Subcutaneous abdominal adipose tissue (tissue), 5 donors: Measurements from ENCODE around the gene MICU1.
A peak's percentile ranks its signal among the peaks of the same experiment; 100 is the strongest.

ENCODE experiments used
- H3K27ac ChIP-seq: one replicate; pipeline ENCODE4 v1.7.0; 2013; ENCODE audit warnings: low read depth, mild to moderate bottlenecking, inconsistent platforms, low read length, moderate library complexity
- H3K27me3 ChIP-seq, 5 donors: one replicate each; pipeline ENCODE4 v1.7.0; 2013; ENCODE audit warnings: low read length in 5 of 5, inconsistent platforms in 1 of 5; ENCODE audit not compliant: control insufficient read depth in 5 of 5, insufficient read depth in 4 of 5
- H3K36me3 ChIP-seq, 5 donors: one replicate each; pipeline ENCODE4 v1.7.0; 2013; ENCODE audit warnings: low read length in 5 of 5; ENCODE audit not compliant: control insufficient read depth in 5 of 5, insufficient read depth in 5 of 5
- H3K4me1 ChIP-seq, 5 donors: one replicate each; pipeline ENCODE4 v1.7.0; 2013; ENCODE audit warnings: low read length in 5 of 5, mild to moderate bottlenecking in 3 of 5, moderate library complexity in 1 of 5; ENCODE audit not compliant: control insufficient read depth in 5 of 5, insufficient read depth in 5 of 5
- H3K4me3 ChIP-seq, 5 donors: one replicate each; pipeline ENCODE4 v1.7.0; 2013; ENCODE audit warnings: low read length in 5 of 5, low read depth in 1 of 5
- H3K9ac ChIP-seq, 5 donors: one replicate each; pipeline ENCODE4 v1.7.0; 2013; ENCODE audit warnings: low read length in 5 of 5, mild to moderate bottlenecking in 4 of 5, moderate library complexity in 3 of 5
- H3K9me3 ChIP-seq, 5 donors: one replicate each; pipeline ENCODE4 v1.7.0; 2013; ENCODE audit warnings: low read length in 5 of 5; ENCODE audit not compliant: control insufficient read depth in 5 of 5
- donor health status: healthy.
- donor health status: healthy.
- donor health status: healthy.
- donor health status: healthy.
- donor health status: healthy.

Gene MICU1

GRCh38 chr10:72323108-72323749 is 302.6 kb downstream of the MICU1 start:
- Histone ChIP-seq H3K9me3 (no peaks in the 10 kb centered on the region), H3K4me3 (no peak overlapping the region), H3K27me3 (no peaks in the 10 kb centered on the region), H3K4me1 (peaks cover 10 to 67% (median 57%) of the 10 kb centered on the region in 5 donors), H3K36me3 (no peaks in the 10 kb centered on the region), H3K9ac (no peak overlapping the region), H3K27ac (no peak overlapping the region)

- Histone ChIP-seq H3K9ac (no peak overlapping the region), H3K27ac (no peak overlapping the region), H3K36me3 (no peaks in the 10 kb centered on the region), H3K27me3 (no peaks in the 10 kb centered on the region), H3K9me3 (no peaks in the 10 kb centered on the region), H3K4me3 (no peak overlapping the region), H3K4me1 (peaks cover 9 to 65% (median 53%) of the 10 kb centered on the region in 5 donors)
These were observed 303.4 kb downstream of the MICU1 start for GRCh38 chr10:72322280-72323058.

- Histone ChIP-seq H3K36me3 (no peaks in the 10 kb centered on the region), H3K27ac (no peak overlapping the region), H3K4me1 (peaks cover 12 to 69% (median 58%) of the 10 kb centered on the region in 5 donors), H3K4me3 (no peak overlapping the region), H3K9ac (no peak overlapping the region), H3K27me3 (no peaks in the 10 kb centered on the region), H3K9me3 (no peaks in the 10 kb centered on the region)
These were observed 303.9 kb downstream of the MICU1 start for GRCh38 chr10:72322030-72322279.

GRCh38 chr10:72321248-72322029 is 304.4 kb downstream of the MICU1 start:
- H3K4me1 ChIP-seq: peaks cover 13 to 74% (median 63%) of the 10 kb centered on the region in 5 donors
- no peak overlapping the region for H3K4me3 ChIP-seq
- H3K36me3 ChIP-seq: no peaks in the 10 kb centered on the region
- peak overlapping the region; percentile 91 for H3K27ac ChIP-seq
- no peaks in the 10 kb centered on the region for H3K27me3 ChIP-seq
- no peak overlapping the region for H3K9ac ChIP-seq
- H3K9me3 ChIP-seq: no peaks in the 10 kb centered on the region

- Histone ChIP-seq H3K36me3 (no peaks in the 10 kb centered on the region), H3K27ac (peak overlapping the region; percentile 91), H3K9me3 (no peaks in the 10 kb centered on the region), H3K9ac (peak overlapping the region in 4 of 5 donors; percentile 17 to 64 (median 48)), H3K4me1 (peaks cover 19 to 81% (median 70%) of the 10 kb centered on the region in 5 donors), H3K27me3 (no peaks in the 10 kb centered on the region), H3K4me3 (peak overlapping the region in 2 of 5 donors; percentile 6 to 37)
These were observed 305.1 kb downstream of the MICU1 start for GRCh38 chr10:72320676-72321247.

- peak overlapping the region; percentile 91 for H3K27ac ChIP-seq
- H3K9me3 ChIP-seq: no peaks in the 10 kb centered on the region
- no peaks in the 10 kb centered on the region for H3K36me3 ChIP-seq
- H3K4me3 ChIP-seq: peak overlapping the region; percentile 37 to 65 (median 55)
- peak overlapping the region in 4 of 5 donors; percentile 62 to 77 (median 64) for H3K9ac ChIP-seq
- H3K4me1 ChIP-seq: peaks cover 28 to 81% (median 70%) of the 10 kb centered on the region in 5 donors
- H3K27me3 ChIP-seq: no peaks in the 10 kb centered on the region
These were observed 306.2 kb downstream of the MICU1 start for GRCh38 chr10:72319416-72320254.

GRCh38 chr10:72318418-72319262 is 307.2 kb downstream of the MICU1 start:
- H3K27me3 ChIP-seq: no peaks in the 10 kb centered on the region
- H3K9me3 ChIP-seq: no peaks in the 10 kb centered on the region
- peaks cover 28 to 80% (median 67%) of the 10 kb centered on the region in 5 donors for H3K4me1 ChIP-seq
- peak overlapping the region; percentile 91 for H3K27ac ChIP-seq
- peak overlapping the region in 4 of 5 donors; percentile 30 to 68 (median 60) for H3K9ac ChIP-seq
- peak overlapping the region in 4 of 5 donors; percentile 22 to 65 (median 48) for H3K4me3 ChIP-seq
- no peaks in the 10 kb centered on the region for H3K36me3 ChIP-seq
